ENCODE measurements around the gene IL15RA. TPM values are rescaled to one million over a fixed set of nuclear protein-coding genes. Genes with fewer than 3 reads are reported as not detected.

Gene IL15RA
- total RNA-seq, 1 experiment from 2014 or later = 4.4 TPM

GRCh38 chr10:5921746-5922145 is 55.6 kb downstream of the IL15RA start:
- Histone ChIP-seq H3K79me2 (ENCODE audit: low read length) (no peaks in the 10 kb centered on the region), H3K9me2 (replicated peaks; ENCODE audit: low read length) (no peaks in the 10 kb centered on the region), H4K20me1 (ENCODE audit: low read length) (no peaks in the 10 kb centered on the region), H3K4me2 (ENCODE audit: low read length) (no peak overlapping the region), H2AFZ (ENCODE audit: low read length) (no peak overlapping the region), H3K9ac (ENCODE audit: low read length) (no peak overlapping the region), H3K27ac (ENCODE audit: low read length) (no peak overlapping the region), H3K27me3 (ENCODE audit: low read length) (no peaks in the 10 kb centered on the region), H3F3A (ENCODE audit: low read length, unreplicated experiment) (no peaks in the 10 kb centered on the region), H3K9me3 (ENCODE audit: low read length) (no peaks in the 10 kb centered on the region), H3K4me3 (ENCODE audit: low read length) (no peak overlapping the region), H3K36me3 (ENCODE audit: low read depth, low read length) (no peaks in the 10 kb centered on the region), H3K4me1 (ENCODE audit: insufficient read depth, low read length) (no peaks in the 10 kb centered on the region)
- ChIA-PET POLR2A (ENCODE audit: unreplicated experiment) (no interaction called here), CTCF (no interaction called here)
- TF ChIP-seq CTCF (conservative IDR thresholded peaks at IDR 0.05; ENCODE audit: low read depth, low read length) (no peak), EZH2phosphoT487 (IDR thresholded peaks at IDR 0.05; ENCODE audit: borderline replicate concordance, low read length) (no peak), EZH2 (IDR thresholded peaks at IDR 0.05; ENCODE audit: low read length, unreplicated experiment) (no peak)
- ATAC-seq = no peak
- BruUV-seq (replicated peaks) = no TSS peak
- DNase-seq = no peak
- intact Hi-C loops (cut with micrococcal nuclease) = no loop called here

- intact Hi-C loops (cut with micrococcal nuclease) = no loop called here
These were observed 57.8 kb downstream of the IL15RA start for GRCh38 chr10:5919568-5919967.

More at GRCh38 chr10:5919568-5919967, 57.8 kb downstream of the IL15RA start:
- no peaks in the 10 kb centered on the region for H3F3A ChIP-seq (ENCODE audit: low read length, unreplicated experiment)
- POLR2A ChIA-PET (ENCODE audit: unreplicated experiment) = no interaction called here
- BruUV-seq (replicated peaks) = no TSS peak
- H3K27me3 ChIP-seq (ENCODE audit: low read length) = no peaks in the 10 kb centered on the region
- DNase-seq (no peak), ATAC-seq (no peak)
- no peaks in the 10 kb centered on the region; the same call in 1 of the 2 replicates for H3K36me3 ChIP-seq (ENCODE audit: low read depth, low read length)
- no peaks in the 10 kb centered on the region for H3K79me2 ChIP-seq (ENCODE audit: low read length)
- H3K9me3 ChIP-seq (ENCODE audit: low read length) = no peaks in the 10 kb centered on the region
- H3K4me1 ChIP-seq (ENCODE audit: insufficient read depth, low read length) = no peaks in the 10 kb centered on the region
- H3K4me2 ChIP-seq (ENCODE audit: low read length) = no peak overlapping the region
- no peak overlapping the region for H3K4me3 ChIP-seq (ENCODE audit: low read length)
- no peak overlapping the region for H3K9ac ChIP-seq (ENCODE audit: low read length)
- CTCF ChIA-PET = no interaction called here
- TF ChIP-seq CTCF (conservative IDR thresholded peaks at IDR 0.05; ENCODE audit: low read depth, low read length) (no peak), EZH2phosphoT487 (IDR thresholded peaks at IDR 0.05; ENCODE audit: borderline replicate concordance, low read length) (no peak), EZH2 (IDR thresholded peaks at IDR 0.05; ENCODE audit: low read length, unreplicated experiment) (no peak)
- no peaks in the 10 kb centered on the region for H3K9me2 ChIP-seq (replicated peaks; ENCODE audit: low read length)
- no peak overlapping the region for H3K27ac ChIP-seq (ENCODE audit: low read length)
- no peak overlapping the region for H2AFZ ChIP-seq (ENCODE audit: low read length)
- H4K20me1 ChIP-seq (ENCODE audit: low read length) = no peaks in the 10 kb centered on the region

All from PC-3 (cell line).